ENCODE measurements around the gene NADK. TPM values are rescaled to one million over a fixed set of nuclear protein-coding genes. Genes with fewer than 3 reads are reported as not detected.
"Not testable (repeated sequence)": the region's sequence is repeated elsewhere in the genome, so short reads cannot be mapped to it uniquely, and the experiment has no call there.

The NADK gene
- total and polyA plus RNA-seq, 9 donors = 21.8 to 76.0 (median 57.0) TPM

DNA sequence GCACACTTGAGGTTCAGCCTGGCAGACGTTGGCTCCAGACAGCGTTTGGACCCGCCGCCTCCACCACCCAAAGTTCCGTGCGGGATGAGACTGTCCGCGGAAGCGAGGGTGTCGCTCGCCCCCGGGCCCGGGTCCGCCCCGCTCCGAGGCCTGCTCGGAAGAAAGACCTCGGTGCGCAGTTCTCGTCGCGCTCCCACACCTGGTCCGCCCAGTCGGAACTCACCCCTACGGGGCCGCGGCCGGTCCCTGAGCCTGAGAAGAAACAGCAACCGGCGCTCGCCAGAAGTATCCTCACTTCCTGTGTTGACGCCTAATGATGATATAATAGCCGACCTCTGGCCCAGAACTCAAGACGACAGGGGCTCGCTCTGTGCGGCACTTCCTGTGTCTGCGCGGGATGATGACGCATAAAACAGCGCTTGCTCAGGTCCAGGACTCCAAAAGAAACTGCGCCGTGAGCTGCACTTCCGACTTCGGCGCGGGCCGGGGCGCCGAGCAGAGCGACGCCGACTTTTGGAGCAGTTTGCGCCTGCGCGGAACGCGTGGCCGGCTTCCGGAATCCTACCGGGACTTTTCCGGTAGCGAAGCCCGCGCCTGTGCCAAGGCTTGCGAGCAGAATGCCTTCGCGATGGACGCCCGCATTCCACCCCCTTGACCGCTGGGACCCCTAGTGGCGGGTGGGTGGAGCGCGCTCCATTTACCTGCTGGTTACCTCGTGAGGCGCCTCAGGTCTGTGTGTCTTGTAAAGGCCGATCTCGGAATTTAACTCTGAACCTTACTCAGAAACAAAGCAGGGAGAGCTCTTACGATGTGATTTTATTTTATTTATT, 54.0 kb downstream of the NADK start, which contains the start of gene CDK11A:
CDK11A (minus strand) TSS at position 323 of the 830 bp plus-strand sequence. CDS start 1,539 bp downstream, outside the sequence.
- H3K27me3 ChIP-seq; intact Hi-C loops (cut with DNase I); H3K4me1 ChIP-seq (ENCODE audit: insufficient read depth); H3K9me3 ChIP-seq; H3K36me3 ChIP-seq: not testable (repeated sequence)
- TF ChIP-seq, protein P1, sequence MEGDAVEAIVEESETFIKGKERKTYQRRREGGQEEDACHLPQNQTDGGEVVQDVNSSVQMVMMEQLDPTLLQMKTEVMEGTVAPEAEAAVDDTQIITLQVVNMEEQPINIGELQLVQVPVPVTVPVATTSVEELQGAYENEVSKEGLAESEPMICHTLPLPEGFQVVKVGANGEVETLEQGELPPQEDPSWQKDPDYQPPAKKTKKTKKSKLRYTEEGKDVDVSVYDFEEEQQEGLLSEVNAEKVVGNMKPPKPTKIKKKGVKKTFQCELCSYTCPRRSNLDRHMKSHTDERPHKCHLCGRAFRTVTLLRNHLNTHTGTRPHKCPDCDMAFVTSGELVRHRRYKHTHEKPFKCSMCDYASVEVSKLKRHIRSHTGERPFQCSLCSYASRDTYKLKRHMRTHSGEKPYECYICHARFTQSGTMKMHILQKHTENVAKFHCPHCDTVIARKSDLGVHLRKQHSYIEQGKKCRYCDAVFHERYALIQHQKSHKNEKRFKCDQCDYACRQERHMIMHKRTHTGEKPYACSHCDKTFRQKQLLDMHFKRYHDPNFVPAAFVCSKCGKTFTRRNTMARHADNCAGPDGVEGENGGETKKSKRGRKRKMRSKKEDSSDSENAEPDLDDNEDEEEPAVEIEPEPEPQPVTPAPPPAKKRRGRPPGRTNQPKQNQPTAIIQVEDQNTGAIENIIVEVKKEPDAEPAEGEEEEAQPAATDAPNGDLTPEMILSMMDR (IDR thresholded peaks at IDR 0.05) = peak in 2 of 3 donors; percentile 49 to 56
- peak; percentile 69 for TF ChIP-seq POLR2A (IDR thresholded peaks at IDR 0.05)
- peak within 1 kb of the TSS; percentile 34 to 73 for H3K27ac ChIP-seq
- peak; percentile 96 to 99 (median 97) for DNase-seq
- 0% methylated on average over 33 to 50 of the region's 78 CpGs for WGBS, 3 donors
- H3K4me3 ChIP-seq = peak within 1 kb of the TSS; percentile 71

DNA sequence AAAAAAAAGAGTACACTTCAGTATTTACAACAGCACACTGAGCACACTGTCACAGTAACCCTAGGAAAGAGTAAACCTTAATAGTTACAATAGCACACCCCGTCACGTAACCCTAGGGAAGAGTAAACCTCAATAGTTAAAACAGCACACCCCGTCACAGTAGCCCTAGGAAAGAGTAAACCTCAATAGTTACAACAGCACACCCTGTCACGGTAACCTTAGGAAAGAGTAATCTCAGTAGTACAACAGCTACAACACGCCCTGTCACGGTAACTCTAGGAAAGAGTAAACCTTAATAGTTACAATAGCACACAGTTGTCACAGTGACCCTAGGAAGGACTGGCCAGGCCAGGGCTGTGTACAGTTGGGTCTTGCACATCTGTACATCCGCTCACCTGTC, 57.1 kb downstream of the NADK start:
- Histone ChIP-seq H3K4me1 (ENCODE audit: insufficient read depth) (no peaks in the 10 kb centered on the region), H3K4me3 (no peak overlapping the region), H3K9me3 (no peaks in the 10 kb centered on the region), H3K36me3 (no peaks in the 10 kb centered on the region), H3K27ac (no peak overlapping the region), H3K27me3 (no peaks in the 10 kb centered on the region)
- TF ChIP-seq, protein P1 (IDR thresholded peaks at IDR 0.05) = no peak
- TF ChIP-seq POLR2A (IDR thresholded peaks at IDR 0.05) = no peak
- intact Hi-C loops (cut with DNase I) = no loop called here
- WGBS, 3 donors = 78 to 83% (median 80%) methylated on average over 7 of the region's 7 CpGs
- peak in 1 of 5 donors; percentile 7 for DNase-seq

DNA sequence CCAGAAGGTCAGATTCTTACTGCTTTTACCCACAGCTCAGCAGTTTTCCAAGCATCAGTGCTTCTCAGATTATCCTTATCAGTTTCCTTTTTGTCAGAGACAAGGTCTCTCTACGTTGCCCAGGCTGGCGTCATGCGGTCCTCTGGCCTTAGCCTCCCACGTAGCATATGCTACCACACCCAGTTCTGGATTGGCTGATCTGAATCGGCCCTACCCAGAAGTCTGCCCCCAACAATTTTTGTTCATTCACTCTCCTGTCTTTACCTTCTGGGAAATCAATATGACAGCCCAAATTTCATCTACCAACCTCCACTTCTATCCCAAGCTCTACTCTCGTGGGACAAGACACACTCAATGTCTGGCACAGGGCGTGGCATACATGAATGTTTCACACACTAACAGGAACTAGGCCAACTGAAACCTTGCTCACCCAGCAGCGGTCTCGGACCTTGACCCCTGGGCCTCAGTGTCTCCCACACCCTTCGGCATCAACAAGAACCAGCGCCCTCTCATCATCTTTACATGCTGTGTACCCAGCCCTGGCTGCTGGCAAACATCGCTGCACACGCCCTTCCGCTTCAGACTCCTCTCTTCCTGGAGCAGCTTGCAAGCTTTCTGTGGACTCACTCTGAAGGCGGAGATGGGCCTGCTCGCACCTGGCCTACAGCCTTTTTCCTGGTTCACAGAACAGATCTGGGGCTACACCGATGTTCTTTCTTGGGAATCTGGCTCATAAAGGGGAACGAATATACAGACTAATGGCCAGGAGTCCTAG, 63.0 kb downstream of the NADK start:
- peak in 2 of 5 donors; percentile 7 to 16 for DNase-seq
- WGBS, 3 donors = 76 to 89% (median 87%) methylated on average over 10 to 11 of the region's 18 CpGs

DNA sequence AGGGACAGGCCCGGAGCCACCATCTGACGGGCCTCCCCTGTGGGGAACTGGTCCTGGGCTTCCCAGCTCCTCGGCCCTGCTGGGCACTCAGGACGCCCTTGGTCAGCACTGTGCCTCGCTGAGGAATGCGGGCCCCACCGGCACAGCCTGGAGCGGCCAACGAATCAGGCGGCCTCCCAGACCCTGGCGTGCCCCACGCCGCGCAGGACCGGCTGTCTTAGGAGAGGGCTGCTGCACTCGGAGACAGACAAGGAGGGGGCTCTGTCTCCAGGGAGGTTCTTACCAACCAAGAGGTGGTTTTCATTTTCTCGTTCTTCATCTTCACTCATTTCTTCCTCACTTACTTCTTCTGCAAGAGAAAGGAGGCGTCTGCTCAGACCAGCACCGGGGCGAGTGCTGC, 70.4 kb downstream of the NADK start:
- peak in 1 of 5 donors; percentile 13 for DNase-seq
- H3K4me1 ChIP-seq (ENCODE audit: insufficient read depth); H3K36me3 ChIP-seq; H3K4me3 ChIP-seq; H3K27me3 ChIP-seq; intact Hi-C loops (cut with DNase I); H3K9me3 ChIP-seq; H3K27ac ChIP-seq: not testable (repeated sequence)
- 93 to 100% (median 95%) methylated on average over 3 to 4 of the region's 20 CpGs for WGBS, 3 donors

More for the DNA sequence above, 63.0 kb downstream of the NADK start:
- intact Hi-C loops (cut with DNase I); H3K4me3 ChIP-seq; H3K27ac ChIP-seq; H3K4me1 ChIP-seq (ENCODE audit: insufficient read depth); H3K27me3 ChIP-seq; H3K36me3 ChIP-seq; H3K9me3 ChIP-seq: not testable (repeated sequence)

DNA sequence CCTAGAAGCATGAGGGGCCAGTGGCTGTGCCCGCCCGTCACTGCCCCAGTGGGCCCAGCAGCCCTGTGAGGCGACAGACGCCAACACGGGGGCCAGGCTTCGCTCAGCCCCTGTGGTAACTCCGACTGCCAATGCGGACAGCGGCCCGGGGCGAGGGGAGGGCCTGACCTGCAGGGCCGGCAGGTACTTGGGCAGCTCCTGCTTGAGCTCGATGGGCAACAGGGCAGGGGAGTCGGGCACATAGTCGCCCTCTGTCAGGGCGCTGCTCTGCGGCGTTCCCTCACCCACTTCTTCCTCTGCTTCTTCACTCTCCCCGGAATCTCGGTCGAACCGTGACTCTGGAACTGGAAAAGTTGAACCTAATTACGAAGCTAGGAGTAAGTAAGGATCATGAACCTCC, 71.0 kb downstream of the NADK start:
- H3K27me3 ChIP-seq; H3K36me3 ChIP-seq; H3K4me3 ChIP-seq; intact Hi-C loops (cut with DNase I); H3K27ac ChIP-seq; H3K4me1 ChIP-seq (ENCODE audit: insufficient read depth); H3K9me3 ChIP-seq: not testable (repeated sequence)
- DNase-seq = peak in 1 of 5 donors; percentile 8
- WGBS, 3 donors = 92% methylated on average over 10 of the region's 23 CpGs; no CpG with 5 or more reads in 2 of the 3 donors

DNA sequence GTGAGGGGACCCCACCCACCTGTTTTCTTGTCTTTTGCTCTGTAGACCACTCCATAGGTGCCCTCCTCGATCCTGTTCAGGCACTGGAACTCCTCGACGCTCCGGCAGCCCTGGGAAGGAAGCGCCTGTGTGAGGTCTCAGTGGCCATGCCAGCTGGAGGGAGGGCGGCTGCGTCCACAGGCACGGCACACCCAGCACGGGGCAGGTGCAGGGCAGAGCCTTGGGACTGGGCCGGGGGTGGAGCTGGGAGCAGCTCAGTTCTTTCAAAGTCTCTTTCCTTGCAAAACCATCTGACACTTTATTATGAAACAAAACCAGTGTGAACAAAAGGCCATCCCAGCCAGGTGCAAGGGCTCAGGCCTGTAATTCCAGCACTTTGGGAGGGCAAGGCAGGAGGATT, 72.6 kb downstream of the NADK start:
- H3K9me3 ChIP-seq; H3K4me1 ChIP-seq (ENCODE audit: insufficient read depth); H3K36me3 ChIP-seq; H3K27ac ChIP-seq; H3K27me3 ChIP-seq; intact Hi-C loops (cut with DNase I); DNase-seq; H3K4me3 ChIP-seq: not testable (repeated sequence)
- 40 to 93% (median 87%) methylated on average over 1 to 6 of the region's 10 CpGs for WGBS, 3 donors

DNA sequence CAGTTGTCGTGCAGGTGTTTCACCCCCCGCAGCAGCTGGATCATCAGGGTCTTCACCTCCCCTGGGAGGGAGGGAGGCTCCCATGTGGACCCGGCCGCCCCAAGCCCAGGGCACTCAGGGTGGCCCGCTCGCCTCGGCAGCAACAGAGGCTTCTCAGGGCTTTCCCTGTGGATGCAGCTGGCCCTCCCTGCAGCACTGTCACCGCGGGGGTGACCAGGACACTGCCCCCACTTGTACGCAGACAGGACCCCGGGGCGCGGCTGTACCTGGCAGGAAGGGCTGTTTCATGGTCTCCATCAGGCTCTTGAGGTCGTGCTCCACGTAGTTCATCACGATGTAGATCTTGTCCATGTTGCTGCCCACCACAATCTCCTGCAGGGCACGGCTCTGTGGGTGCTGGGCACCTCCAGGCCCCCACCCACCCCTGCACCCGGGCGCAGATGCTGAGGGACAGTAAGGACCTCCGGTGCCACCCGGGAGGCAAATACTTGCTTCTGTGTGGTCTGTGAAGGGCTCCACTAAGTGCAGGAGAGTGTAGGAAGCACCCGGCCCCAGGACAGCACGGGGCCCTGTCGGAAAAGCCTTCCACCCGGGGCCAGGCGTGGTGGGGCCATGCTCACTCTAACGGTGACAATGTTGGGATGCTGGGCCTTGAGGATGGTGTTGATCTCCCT, 73.8 kb downstream of the NADK start:
- H3K4me1 ChIP-seq (ENCODE audit: insufficient read depth); H3K27me3 ChIP-seq; H3K27ac ChIP-seq; intact Hi-C loops (cut with DNase I); H3K4me3 ChIP-seq; H3K9me3 ChIP-seq; H3K36me3 ChIP-seq: not testable (repeated sequence)
- peak in 2 of 5 donors; percentile 18 to 22 for DNase-seq
- 84 to 88% (median 87%) methylated on average over 26 to 27 of the region's 27 CpGs for whole genome bisulfite sequencing, 3 donors

Measured in ovary (tissue), 9 donors.